HepG2 (cell line): Measurements from ENCODE around the gene USP10. TPM values are rescaled to one million over a fixed set of nuclear protein-coding genes. Genes with fewer than 3 reads are reported as not detected.

ENCODE experiments used
- ATAC-seq: fragments of 200-7000 bp; cut with Tn5 transposase; 3 replicates; pipeline ENCODE4 v1.9.1; 2020; ENCODE audit warnings: mild to moderate bottlenecking, moderate library complexity
- BruUV-seq: library from RNA; stranded (reverse); fragments of 400-500 nt; replicated peaks from 2 replicates; lab custom pipeline; 2021; lab: Mats Ljungman, UMichigan
- CTCF ChIA-PET: fragments of 300-600 bp; formaldehyde crosslinking; extraction: SDS; loops from one replicate; lab custom pipeline; 2021; ENCODE audit warnings: low total read pairs, inconsistent platforms, low intra/inter-chr PET ratio; lab: Yijun Ruan, JAX
- POLR2A ChIA-PET: fragments of 350-600 bp; sonication (Branson Sonifier 250); formaldehyde crosslinking; loops from one replicate; lab custom pipeline; 2020; ENCODE audit warnings: antibody characterized with exemption, inconsistent platforms; lab: Yijun Ruan, JAX
- DNase-seq: peaks from one replicate; pipeline ENCODE4 v3.0.0-alpha.2; 2015; ENCODE audit warnings: low spot score
- FAIRE-seq: peaks from 3 replicates; lab custom pipeline; 2011; peaks lifted over from hg19 to GRCh38; lab: Jason Lieb, UNC
- H2AFZ ChIP-seq: one replicate; pipeline ENCODE4 v1.6.1; 2011; ENCODE audit warnings: low read length, inconsistent platforms
- H3K27ac ChIP-seq: fragments of 300-600 bp; 3 replicates; pipeline ENCODE4 v1.8.0; 2011; ENCODE audit warnings: mixed run types, mild to moderate bottlenecking, mixed read lengths, low read length, inconsistent platforms; ENCODE audit not compliant: insufficient read depth; ENCODE audit errors: extremely low read length
- H3K27me3 ChIP-seq, 2 experiments: fragments of 200-600 bp in 1 of 2; 2 replicates in 1 of 2; 3 replicates in 1 of 2; pipeline versions ENCODE4 v1.6.0 to v1.8.0; 2011; ENCODE audit warnings: low read length in 2 of 2, mild to moderate bottlenecking in 2 of 2, moderate library complexity in 2 of 2, inconsistent platforms in 1 of 2; ENCODE audit not compliant: insufficient read depth in 2 of 2, control insufficient read depth in 1 of 2
- H3K36me3 ChIP-seq, 2 experiments: fragments of 200-600 bp in 1 of 2; replicated peaks in 1 of 2; 2 replicates in 1 of 2; 3 replicates in 1 of 2; pipeline versions ENCODE4 v1.5.1 to v1.8.0; 2011; ENCODE audit warnings: low read length in 2 of 2, inconsistent platforms in 1 of 2; ENCODE audit not compliant: insufficient read depth in 2 of 2, control insufficient read depth in 1 of 2
- H3K4me1 ChIP-seq: 2 replicates; pipeline ENCODE4 v1.5.1; 2012; ENCODE audit warnings: low read length, inconsistent platforms; ENCODE audit not compliant: insufficient read depth
- H3K4me2 ChIP-seq: 2 replicates; pipeline ENCODE4 v1.6.0; 2011; ENCODE audit warnings: low read depth, low read length, inconsistent platforms
- H3K4me3 ChIP-seq, 3 experiments: fragments of 200-600 bp in 1 of 3; sonication (generic), shearing (Covaris generic) in 1 of 3; replicated peaks in 1 of 3; 2 replicates each; pipeline ENCODE4 v1.5.1; 2011 to 2016; ENCODE audit warnings: low read length in 3 of 3, inconsistent platforms in 2 of 3, low read depth in 2 of 3, mild to moderate bottlenecking in 2 of 3, control low read depth in 1 of 3, mixed read lengths in 1 of 3; ENCODE audit not compliant: insufficient read depth in 1 of 3
- H3K79me2 ChIP-seq: one replicate; pipeline ENCODE4 v1.6.1; 2011; ENCODE audit warnings: low read length, inconsistent platforms; ENCODE audit not compliant: insufficient read depth
- H3K9ac ChIP-seq: 2 replicates; pipeline ENCODE4 v1.6.0; 2011; ENCODE audit warnings: mild to moderate bottlenecking, low read depth, low read length, inconsistent platforms; ENCODE audit not compliant: insufficient read depth
- H3K9me3 ChIP-seq: 2 replicates; pipeline ENCODE4 v1.5.1; 2012; ENCODE audit warnings: mild to moderate bottlenecking, low read length
- H4K20me1 ChIP-seq: 2 replicates; pipeline ENCODE4 v1.6.0; 2011; ENCODE audit warnings: inconsistent platforms, mild to moderate bottlenecking, low read length, moderate library complexity; ENCODE audit not compliant: insufficient read depth
- HDAC6 ChIP-seq: fragments of 200-600 bp; sonication (generic); IDR thresholded peaks from 2 replicates; pipeline ENCODE4 v1.7.0; 2017; ENCODE audit warnings: mild to moderate bottlenecking, antibody characterized with exemption, low read length, low read depth
- NR2F6 ChIP-seq, 2 experiments: IDR thresholded peaks; 2 replicates each; pipeline ENCODE4 v1.6.1; 2016; ENCODE audit warnings: antibody characterized with exemption in 1 of 2, mild to moderate bottlenecking in 1 of 2
- PHF20 ChIP-seq: sonication (generic); formaldehyde crosslinking; IDR thresholded peaks from 2 replicates; pipeline ENCODE4 v1.5.0; 2020; ENCODE audit warnings: mild to moderate bottlenecking, missing genetic modification reagents
- POLR2AphosphoS5 ChIP-seq: IDR thresholded peaks from 2 replicates; pipeline ENCODE4 v1.6.1; 2012; ENCODE audit warnings: low read depth, low read length
- RARA ChIP-seq: IDR thresholded peaks from 2 replicates; pipeline ENCODE4 v1.6.1; 2016; ENCODE audit warnings: missing genetic modification reagents, missing compliant biosample characterization
- ZFP90 ChIP-seq: sonication (generic); formaldehyde crosslinking; IDR thresholded peaks from 2 replicates; pipeline ENCODE4 v1.8.0; 2022; ENCODE audit warnings: missing genetic modification reagents, mild to moderate bottlenecking, inconsistent platforms, borderline replicate concordance
- ZNF224 ChIP-seq: sonication (generic); formaldehyde crosslinking; IDR thresholded peaks from 2 replicates; pipeline ENCODE4 v1.5.0; 2020; ENCODE audit warnings: mild to moderate bottlenecking, missing genetic modification reagents
- ZNF451 ChIP-seq: sonication (generic); formaldehyde crosslinking; IDR thresholded peaks from 2 replicates; pipeline ENCODE4 v1.5.0; 2020; ENCODE audit warnings: mild to moderate bottlenecking, missing genetic modification reagents
- ZNF572 ChIP-seq: sonication (generic); formaldehyde crosslinking; IDR thresholded peaks from 2 replicates; pipeline ENCODE4 v1.5.1; 2020; ENCODE audit warnings: mild to moderate bottlenecking, missing genetic modification reagents
- ZNF709 ChIP-seq: sonication (generic); formaldehyde crosslinking; IDR thresholded peaks from 2 replicates; pipeline ENCODE4 v1.5.0; 2020; ENCODE audit warnings: mild to moderate bottlenecking, missing genetic modification reagents
- WGBS: methylation state at CpG from one replicate; pipeline ENCODE4 v1.1.6; 2017; ENCODE audit warnings: low lambda C conversion rate; 5-methylcytosine and 5-hydroxymethylcytosine counted together
- in situ Hi-C: cut with HindIII; loops from 2 replicates; pipeline ENCODE4 v1.10.0; 2017; ENCODE audit warnings: low pct_unique_long_range_greater_than_20kb; ENCODE audit not compliant: extremely low pct_ligation_motif_present
- intact Hi-C: fragments of 100-400 bp; cut with micrococcal nuclease; formaldehyde crosslinking; loops from one replicate; pipeline ENCODE4 v1.10.0; 2022; ENCODE audit not compliant: unreplicated experiment
- polyA plus RNA-seq, 8 experiments: library from polyadenylated mRNA; depleted of rRNA in 3 of 8; stranded (reverse) in 7 of 8; unstranded in 1 of 8; fragments of >200 nt; fragmentation: Illumina TruSeq in 4 of 8; extraction: Trizol in 4 of 8; gene quantifications; 2 replicates each; pipeline versions ENCODE4 v1.2.1 to v1.2.3, GENCODE V29; 2011 to 2016; ENCODE audit warnings: low read depth in 4 of 8, missing spikeins in 1 of 8, mixed read lengths in 1 of 8; ENCODE audit not compliant: insufficient read depth in 1 of 8
- total RNA-seq, 5 experiments: library from RNA; depleted of rRNA; stranded (reverse); fragments of >200 nt; fragmentation: Illumina TruSeq; extraction: Trizol; gene quantifications; 2 replicates each; pipeline ENCODE4 v1.2.3, GENCODE V29; 2016; ENCODE audit warnings: low read depth in 1 of 5
- TF ChIP-seq, protein P1 (sequence below): sonication (generic); formaldehyde crosslinking; conservative IDR thresholded peaks from 2 replicates; pipeline ENCODE4 v1.4.0; 2020; ENCODE audit warnings: missing genetic modification reagents
- TF ChIP-seq, protein P2 (sequence below): fragments of 450-650 bp; IDR thresholded peaks from 2 replicates; pipeline ENCODE4 v1.6.1; 2017

The USP10 gene
- total and polyA plus RNA-seq, 2 of the 13 experiments (the other 11 are each of a cell fraction or from before 2014, with no cell fraction given): 79.1 to 122 TPM

DNA sequence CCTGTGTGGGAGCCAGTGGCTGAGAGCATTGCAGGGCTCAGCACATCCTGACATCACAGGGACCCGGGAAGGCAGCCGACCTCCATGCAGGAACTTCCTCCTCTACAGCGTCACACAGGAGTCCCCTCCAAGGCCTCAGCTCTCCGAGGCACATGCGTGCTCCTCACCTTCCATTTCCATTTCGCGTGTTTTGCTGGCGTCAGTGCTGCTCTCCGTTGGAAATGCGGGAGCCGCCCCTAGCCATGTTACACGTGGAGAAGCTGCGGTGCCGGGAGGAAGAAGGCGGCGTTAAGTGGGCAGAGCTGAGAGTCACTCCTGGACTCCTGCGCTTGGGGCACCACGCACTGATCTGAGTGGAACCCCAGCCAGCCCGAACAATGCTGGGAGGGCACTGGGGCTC is 94.8 kb downstream of the USP10 start:
- Histone ChIP-seq H3K79me2 (no peaks in the 10 kb centered on the region), H3K36me3 (no peaks in the 10 kb centered on the region), H3K4me1 (no peaks in the 10 kb centered on the region), H4K20me1 (no peaks in the 10 kb centered on the region), H3K4me2 (no peak overlapping the region), H3K9ac (no peak overlapping the region), H3K27me3 (no peaks in the 10 kb centered on the region), H3K27ac (no peak overlapping the region), H3K4me3 (no peak overlapping the region), H2AFZ (no peak overlapping the region), H3K9me3 (no peaks in the 10 kb centered on the region)
- intact Hi-C loops: loop anchor here (1.0 kb wide), 1 partner anchor 18 kb away; no protein-coding TSS in a partner anchor
- CTCF ChIA-PET: no interaction called here
- POLR2A ChIA-PET: no interaction called here
- no peak for TF ChIP-seq NR2F6 (IDR thresholded peaks at IDR 0.05)
- no peak for TF ChIP-seq NR2F6 (CRISPR knock-in tag; IDR thresholded peaks at IDR 0.05)
- TF ChIP-seq ZNF709 (CRISPR knock-in tag): no peak
- TF ChIP-seq ZNF572: no peak
- TF ChIP-seq, protein P1, sequence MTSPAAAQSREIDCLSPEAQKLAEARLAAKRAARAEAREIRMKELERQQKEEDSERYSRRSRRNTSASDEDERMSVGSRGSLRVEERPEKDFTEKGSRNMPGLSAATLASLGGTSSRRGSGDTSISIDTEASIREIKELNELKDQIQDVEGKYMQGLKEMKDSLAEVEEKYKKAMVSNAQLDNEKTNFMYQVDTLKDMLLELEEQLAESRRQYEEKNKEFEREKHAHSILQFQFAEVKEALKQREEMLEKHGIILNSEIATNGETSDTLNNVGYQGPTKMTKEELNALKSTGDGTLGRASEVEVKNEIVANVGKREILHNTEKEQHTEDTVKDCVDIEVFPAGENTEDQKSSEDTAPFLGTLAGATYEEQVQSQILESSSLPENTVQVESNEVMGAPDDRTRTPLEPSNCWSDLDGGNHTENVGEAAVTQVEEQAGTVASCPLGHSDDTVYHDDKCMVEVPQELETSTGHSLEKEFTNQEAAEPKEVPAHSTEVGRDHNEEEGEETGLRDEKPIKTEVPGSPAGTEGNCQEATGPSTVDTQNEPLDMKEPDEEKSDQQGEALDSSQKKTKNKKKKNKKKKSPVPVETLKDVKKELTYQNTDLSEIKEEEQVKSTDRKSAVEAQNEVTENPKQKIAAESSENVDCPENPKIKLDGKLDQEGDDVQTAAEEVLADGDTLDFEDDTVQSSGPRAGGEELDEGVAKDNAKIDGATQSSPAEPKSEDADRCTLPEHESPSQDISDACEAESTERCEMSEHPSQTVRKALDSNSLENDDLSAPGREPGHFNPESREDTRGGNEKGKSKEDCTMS: no peak
- TF ChIP-seq, protein P2, sequence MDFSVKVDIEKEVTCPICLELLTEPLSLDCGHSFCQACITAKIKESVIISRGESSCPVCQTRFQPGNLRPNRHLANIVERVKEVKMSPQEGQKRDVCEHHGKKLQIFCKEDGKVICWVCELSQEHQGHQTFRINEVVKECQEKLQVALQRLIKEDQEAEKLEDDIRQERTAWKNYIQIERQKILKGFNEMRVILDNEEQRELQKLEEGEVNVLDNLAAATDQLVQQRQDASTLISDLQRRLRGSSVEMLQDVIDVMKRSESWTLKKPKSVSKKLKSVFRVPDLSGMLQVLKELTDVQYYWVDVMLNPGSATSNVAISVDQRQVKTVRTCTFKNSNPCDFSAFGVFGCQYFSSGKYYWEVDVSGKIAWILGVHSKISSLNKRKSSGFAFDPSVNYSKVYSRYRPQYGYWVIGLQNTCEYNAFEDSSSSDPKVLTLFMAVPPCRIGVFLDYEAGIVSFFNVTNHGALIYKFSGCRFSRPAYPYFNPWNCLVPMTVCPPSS: no peak
- TF ChIP-seq ZNF451 (CRISPR knock-in tag): no peak
- no peak for TF ChIP-seq POLR2AphosphoS5
- no peak for TF ChIP-seq RARA
- TF ChIP-seq ZFP90 (CRISPR knock-in tag): no peak
- TF ChIP-seq HDAC6: no peak
- TF ChIP-seq PHF20 (CRISPR knock-in tag): no peak
- no peak for TF ChIP-seq ZNF224
- FAIRE-seq (no peak), DNase-seq (no peak), ATAC-seq (no peak)
- in situ Hi-C loops: loop anchor here (5.0 kb wide), 1 partner anchor 47 kb away; no protein-coding TSS in a partner anchor
- no TSS peak for BruUV-seq
- WGBS: 93% methylated on average over 19 of the region's 19 CpGs
